ENCODE data around the gene PHB1. TPM values are rescaled to one million over a fixed set of nuclear protein-coding genes. Genes with fewer than 3 reads are reported as not detected.
"Not testable (repeated sequence)": the region's sequence is repeated elsewhere in the genome, so short reads cannot be mapped to it uniquely, and the experiment has no call there.

Gene PHB1
- total and polyA plus RNA-seq, 2 of the 8 experiments (the other 6 are each of a cell fraction or from before 2014, with no cell fraction given), result 386 to 597 TPM

- H3K79me1 ChIP-seq (ENCODE audit: low read depth, low read length); H3K36me3 ChIP-seq (ENCODE audit: control insufficient read depth in 2 of 4, insufficient read depth in 4 of 4, low read length in 3 of 4); H4K8ac ChIP-seq (ENCODE audit: extremely low read depth, insufficient read depth, low read length); H3K27me3 ChIP-seq (replicated peaks in 1 of 4; ENCODE audit: control insufficient read depth in 3 of 4, extremely low read depth in 1 of 4, insufficient read depth in 3 of 4, low read length in 3 of 4); H3K27ac ChIP-seq (ENCODE audit: low read depth, low read length); H4K5ac ChIP-seq (ENCODE audit: insufficient read length, low read depth, low read length); FAIRE-seq; H3K23ac ChIP-seq (ENCODE audit: insufficient read length); H2BK15ac ChIP-seq (ENCODE audit: low read length); DNase-seq (ENCODE audit: low read depth in 1 of 2, low spot score in 2 of 2); H2BK120ac ChIP-seq (replicated peaks; ENCODE audit: low read depth, low read length); H3K9me3 ChIP-seq (ENCODE audit: insufficient read depth in 2 of 2, low read depth in 1 of 2, low read length in 1 of 2); H2AFZ ChIP-seq (ENCODE audit: low read length); H2BK5ac ChIP-seq (ENCODE audit: low read depth, low read length); H3K4ac ChIP-seq (replicated peaks; ENCODE audit: insufficient read length, low read depth, low read length); H3K14ac ChIP-seq (ENCODE audit: insufficient read length); H3K18ac ChIP-seq (ENCODE audit: extremely low read depth, low read length); H3K4me2 ChIP-seq (ENCODE audit: insufficient read depth in 1 of 2, low read depth in 2 of 2, low read length in 2 of 2); H3K9ac ChIP-seq (replicated peaks in 1 of 4; ENCODE audit: extremely low read depth in 1 of 4, low read depth in 3 of 4, low read length in 3 of 4); H4K91ac ChIP-seq (replicated peaks; ENCODE audit: insufficient read length, low read length); H2BK20ac ChIP-seq (ENCODE audit: low read length); H2AK5ac ChIP-seq (ENCODE audit: low read depth, low read length); H2BK12ac ChIP-seq (ENCODE audit: low read depth, low read length); H3K56ac ChIP-seq (replicated peaks; ENCODE audit: insufficient read length, low read depth, low read length); H4K20me1 ChIP-seq (replicated peaks in 1 of 2; ENCODE audit: control insufficient read depth in 1 of 2, insufficient read depth in 2 of 2, low read length in 2 of 2); H3K4me3 ChIP-seq (ENCODE audit: extremely low read depth in 1 of 4, insufficient read depth in 2 of 4, low read depth in 3 of 4, low read length in 4 of 4): not testable (repeated sequence)
- ChIA-PET POLR2A (ENCODE audit: partially characterized antibody) (interaction anchor here (0.6 to 0.9 kb wide), 2 partner anchors 12 to 33 kb away, joined by 3 read pairs; no protein-coding TSS in a partner anchor), CTCF (ENCODE audit: partially characterized antibody) (interaction anchor here (1.0 to 4.6 kb wide), 11 partner anchors 14 to 191 kb away, joined by 3 to 65 read pairs (median 4); no protein-coding TSS in a partner anchor)
- 90% methylated on average over 9 of the region's 10 CpGs; no CpG with 5 or more reads in 1 of the 2 experiments for WGBS, 2 experiments (ENCODE audit: extremely low coverage in 1 of 2, insufficient coverage in 1 of 2, insufficient read length in 1 of 2, insufficient replicate concordance in 2 of 2, low coverage in 1 of 2, low lambda C conversion rate in 2 of 2, missing lambda C conversion rate in 1 of 2)
- H3K4me1 ChIP-seq (replicated peaks in 1 of 4; ENCODE audit: control insufficient read depth in 3 of 4, insufficient read depth in 4 of 4, low read length in 3 of 4), result peaks cover 2 to 17% (median 9%) of the 10 kb centered on the region in 4 experiments; a peak in 6 of 7 replicates
- H3K23me2 ChIP-seq (ENCODE audit: low read depth, low read length), result peaks cover 11% of the 10 kb centered on the region
- peaks cover 3 to 12% of the 10 kb centered on the region in 2 experiments; a peak in 3 of 4 replicates for H3K79me2 ChIP-seq (ENCODE audit: control insufficient read depth in 1 of 2, insufficient read depth in 2 of 2, low read length in 2 of 2)
Measured at GRCh38 chr17:49365126-49365525, 49.6 kb downstream of the PHB1 start.
